Measurements from ENCODE around the gene ZBTB38. TPM values are rescaled to one million over a fixed set of nuclear protein-coding genes. Genes with fewer than 3 reads are reported as not detected.
A peak's percentile ranks its signal among the peaks of the same experiment; 100 is the strongest.

The ZBTB38 gene
- total RNA-seq, 3 donors from 2014 or later (not counting 1 experiment from before 2014, with no cell fraction given) = 40.3 to 68.3 (median 56.7) TPM

GRCh38 chr3:141412936-141413354 lies 44.6 kb downstream of the ZBTB38 start:
- Mint-ChIP-seq H3K27me3 (ENCODE audit: low read depth in 2 of 2) (no peaks in the 10 kb centered on the region), H3K4me3 (peak overlapping the region; percentile 89), H3K9me3 (no peaks in the 10 kb centered on the region), H3K27ac (peak overlapping the region; percentile 96 to 98), H3K4me1 (peaks cover 59 to 69% of the 10 kb centered on the region in 2 donors), H3K36me3 (peaks cover 23% of the 10 kb centered on the region)
- no peak for TF ChIP-seq CTCF (IDR thresholded peaks at IDR 0.05)
- intact Hi-C loops (cut with micrococcal nuclease) = loop anchor here (5.0 kb wide), 1 partner anchor 36 kb away; no protein-coding TSS in a partner anchor
- Histone ChIP-seq H3K4me1 (ENCODE audit: control insufficient read depth, insufficient read depth, low read length) (peaks cover 57% of the 10 kb centered on the region), H3K36me3 (ENCODE audit: control insufficient read depth, insufficient read depth, low read length) (peaks cover 26% of the 10 kb centered on the region), H3K27ac (ENCODE audit: low read length) (peak overlapping the region; percentile 72), H3K27me3 (ENCODE audit: control insufficient read depth, insufficient read depth, low read length) (no peaks in the 10 kb centered on the region), H3K4me3 (ENCODE audit: low read length) (no peak overlapping the region), H3K9me3 (ENCODE audit: control insufficient read depth, insufficient read depth, low read length) (no peaks in the 10 kb centered on the region)
- DNase-seq = peak in 1 of 2 donors; percentile 38
- 88% methylated on average over 11 of the region's 11 CpGs for WGBS (ENCODE audit: insufficient coverage)
- no peak for ATAC-seq

- H3K36me3 ChIP-seq (ENCODE audit: control insufficient read depth, insufficient read depth, low read length) = peaks cover 26% of the 10 kb centered on the region
- Mint-ChIP-seq H3K27me3 (ENCODE audit: low read depth in 2 of 2) (no peaks in the 10 kb centered on the region), H3K4me3 (peak overlapping the region; percentile 89), H3K4me1 (peaks cover 62 to 73% of the 10 kb centered on the region in 2 donors), H3K27ac (peak overlapping the region; percentile 96 to 98), H3K36me3 (peaks cover 23% of the 10 kb centered on the region), H3K9me3 (no peaks in the 10 kb centered on the region)
- TF ChIP-seq CTCF (IDR thresholded peaks at IDR 0.05) = no peak
- peaks cover 57% of the 10 kb centered on the region for H3K4me1 ChIP-seq (ENCODE audit: control insufficient read depth, insufficient read depth, low read length)
- H3K27me3 ChIP-seq (ENCODE audit: control insufficient read depth, insufficient read depth, low read length) = no peaks in the 10 kb centered on the region
- DNase-seq (peak in 1 of 2 donors; percentile 66), ATAC-seq (no peak)
- intact Hi-C loops (cut with micrococcal nuclease) = loop anchor here (5.0 kb wide), 1 partner anchor 36 kb away; no protein-coding TSS in a partner anchor
- WGBS (ENCODE audit: insufficient coverage) = 88% methylated on average over 3 of the region's 3 CpGs
- H3K27ac ChIP-seq (ENCODE audit: low read length) = peak overlapping the region; percentile 72
- H3K4me3 ChIP-seq (ENCODE audit: low read length) = no peak overlapping the region
- no peaks in the 10 kb centered on the region for H3K9me3 ChIP-seq (ENCODE audit: control insufficient read depth, insufficient read depth, low read length)
Observed at GRCh38 chr3:141413391-141413790, 45.1 kb downstream of the ZBTB38 start.

- DNase-seq (peak in 1 of 2 donors; percentile 70), ATAC-seq (peak in 1 of 3 donors; percentile 34)
- Mint-ChIP-seq H3K27me3 (ENCODE audit: low read depth in 2 of 2) (no peaks in the 10 kb centered on the region), H3K36me3 (peaks cover 29% of the 10 kb centered on the region), H3K27ac (peak overlapping the region; percentile 96 to 98), H3K4me1 (peaks cover 68 to 75% of the 10 kb centered on the region in 2 donors), H3K9me3 (no peaks in the 10 kb centered on the region), H3K4me3 (peak overlapping the region; percentile 89)
- H3K27me3 ChIP-seq (ENCODE audit: control insufficient read depth, insufficient read depth, low read length) = no peaks in the 10 kb centered on the region
- peaks cover 27% of the 10 kb centered on the region for H3K36me3 ChIP-seq (ENCODE audit: control insufficient read depth, insufficient read depth, low read length)
- H3K4me1 ChIP-seq (ENCODE audit: control insufficient read depth, insufficient read depth, low read length) = peaks cover 52% of the 10 kb centered on the region
- TF ChIP-seq CTCF (IDR thresholded peaks at IDR 0.05) = no peak
- H3K27ac ChIP-seq (ENCODE audit: low read length) = peak overlapping the region; percentile 72
- H3K9me3 ChIP-seq (ENCODE audit: control insufficient read depth, insufficient read depth, low read length) = no peaks in the 10 kb centered on the region
- 80% methylated on average over 9 of the region's 11 CpGs for WGBS (ENCODE audit: insufficient coverage)
- intact Hi-C loops (cut with micrococcal nuclease) = loop anchor here (5.0 kb wide), 1 partner anchor 37 kb away; no protein-coding TSS in a partner anchor
- H3K4me3 ChIP-seq (ENCODE audit: low read length) = no peak overlapping the region
Observed at GRCh38 chr3:141413801-141414689, 45.7 kb downstream of the ZBTB38 start.

Data from natural killer cell (primary cell).